HL-60 (cell line): ENCODE results near the gene CNNM4.

Experiments used
- DNase-seq, 2 experiments: peaks; one replicate each; pipeline ENCODE4 v3.0.0-alpha.2; 2010 to 2020; ENCODE audit warnings: low read depth in 1 of 2, low spot score in 1 of 2
- H3K27ac ChIP-seq: fragments of 250-450 bp; sonication (Bioruptor Pico); replicated peaks from 2 replicates; pipeline ENCODE4 v1.5.1; 2020; ENCODE audit warnings: mild to moderate bottlenecking, moderate library complexity
- H3K27me3 ChIP-seq: fragments of 250-450 bp; sonication (Bioruptor Pico); 2 replicates; pipeline ENCODE4 v1.5.1; 2021; ENCODE audit warnings: mild to moderate bottlenecking, moderate library complexity; ENCODE audit not compliant: insufficient read depth, poor library complexity, severe bottlenecking
- H3K4me3 ChIP-seq: replicated peaks from 2 replicates; pipeline ENCODE4 v1.5.1; 2011; ENCODE audit warnings: mild to moderate bottlenecking, control low read depth, low read length; ENCODE audit not compliant: insufficient read depth
- GABPA ChIP-seq: IDR thresholded peaks from 2 replicates; pipeline ENCODE4 v1.6.1; 2012; ENCODE audit warnings: low read depth
- POLR2AphosphoS5 ChIP-seq: IDR thresholded peaks from 2 replicates; pipeline ENCODE4 v1.6.1; 2012; ENCODE audit warnings: low read depth
- SPI1 ChIP-seq: IDR thresholded peaks from 2 replicates; pipeline ENCODE4 v1.6.1; 2012; ENCODE audit warnings: low read depth, mild to moderate bottlenecking, borderline replicate concordance
- TF ChIP-seq, protein P1 (sequence below): IDR thresholded peaks from 2 replicates; pipeline ENCODE4 v1.6.1; 2012; ENCODE audit warnings: low read depth; ENCODE audit not compliant: insufficient replicate concordance
- TF ChIP-seq, protein P2 (sequence below): IDR thresholded peaks from one replicate; pipeline ENCODE4 v1.5.1; 2011; ENCODE audit warnings: low read length, control low read depth, inconsistent platforms; ENCODE audit not compliant: insufficient read depth

The CNNM4 gene

DNA sequence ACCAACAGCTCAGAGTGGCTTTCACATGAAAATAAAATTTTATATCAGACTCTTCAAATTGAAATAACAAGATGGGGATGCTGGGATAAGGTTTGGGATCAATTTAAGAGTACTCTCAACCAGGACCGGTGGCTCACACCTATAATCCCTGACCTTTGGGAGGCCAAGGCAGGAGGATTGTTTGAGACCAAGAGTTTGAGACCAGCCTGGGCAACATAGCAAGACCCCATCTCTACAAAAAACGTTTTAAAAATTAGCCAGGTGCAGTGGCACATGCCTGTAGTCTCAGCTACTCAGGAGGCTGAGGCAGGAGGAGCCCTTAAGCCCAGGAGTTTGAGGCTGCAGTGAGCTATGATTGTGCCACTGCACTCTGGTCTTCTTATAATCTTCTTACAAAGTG, 23.5 kb upstream of the CNNM4 start:
- TF ChIP-seq, protein P1, sequence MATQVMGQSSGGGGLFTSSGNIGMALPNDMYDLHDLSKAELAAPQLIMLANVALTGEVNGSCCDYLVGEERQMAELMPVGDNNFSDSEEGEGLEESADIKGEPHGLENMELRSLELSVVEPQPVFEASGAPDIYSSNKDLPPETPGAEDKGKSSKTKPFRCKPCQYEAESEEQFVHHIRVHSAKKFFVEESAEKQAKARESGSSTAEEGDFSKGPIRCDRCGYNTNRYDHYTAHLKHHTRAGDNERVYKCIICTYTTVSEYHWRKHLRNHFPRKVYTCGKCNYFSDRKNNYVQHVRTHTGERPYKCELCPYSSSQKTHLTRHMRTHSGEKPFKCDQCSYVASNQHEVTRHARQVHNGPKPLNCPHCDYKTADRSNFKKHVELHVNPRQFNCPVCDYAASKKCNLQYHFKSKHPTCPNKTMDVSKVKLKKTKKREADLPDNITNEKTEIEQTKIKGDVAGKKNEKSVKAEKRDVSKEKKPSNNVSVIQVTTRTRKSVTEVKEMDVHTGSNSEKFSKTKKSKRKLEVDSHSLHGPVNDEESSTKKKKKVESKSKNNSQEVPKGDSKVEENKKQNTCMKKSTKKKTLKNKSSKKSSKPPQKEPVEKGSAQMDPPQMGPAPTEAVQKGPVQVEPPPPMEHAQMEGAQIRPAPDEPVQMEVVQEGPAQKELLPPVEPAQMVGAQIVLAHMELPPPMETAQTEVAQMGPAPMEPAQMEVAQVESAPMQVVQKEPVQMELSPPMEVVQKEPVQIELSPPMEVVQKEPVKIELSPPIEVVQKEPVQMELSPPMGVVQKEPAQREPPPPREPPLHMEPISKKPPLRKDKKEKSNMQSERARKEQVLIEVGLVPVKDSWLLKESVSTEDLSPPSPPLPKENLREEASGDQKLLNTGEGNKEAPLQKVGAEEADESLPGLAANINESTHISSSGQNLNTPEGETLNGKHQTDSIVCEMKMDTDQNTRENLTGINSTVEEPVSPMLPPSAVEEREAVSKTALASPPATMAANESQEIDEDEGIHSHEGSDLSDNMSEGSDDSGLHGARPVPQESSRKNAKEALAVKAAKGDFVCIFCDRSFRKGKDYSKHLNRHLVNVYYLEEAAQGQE: no peak
- TF ChIP-seq GABPA (no peak), POLR2AphosphoS5 (no peak), SPI1 (no peak)
- TF ChIP-seq, protein P2, sequence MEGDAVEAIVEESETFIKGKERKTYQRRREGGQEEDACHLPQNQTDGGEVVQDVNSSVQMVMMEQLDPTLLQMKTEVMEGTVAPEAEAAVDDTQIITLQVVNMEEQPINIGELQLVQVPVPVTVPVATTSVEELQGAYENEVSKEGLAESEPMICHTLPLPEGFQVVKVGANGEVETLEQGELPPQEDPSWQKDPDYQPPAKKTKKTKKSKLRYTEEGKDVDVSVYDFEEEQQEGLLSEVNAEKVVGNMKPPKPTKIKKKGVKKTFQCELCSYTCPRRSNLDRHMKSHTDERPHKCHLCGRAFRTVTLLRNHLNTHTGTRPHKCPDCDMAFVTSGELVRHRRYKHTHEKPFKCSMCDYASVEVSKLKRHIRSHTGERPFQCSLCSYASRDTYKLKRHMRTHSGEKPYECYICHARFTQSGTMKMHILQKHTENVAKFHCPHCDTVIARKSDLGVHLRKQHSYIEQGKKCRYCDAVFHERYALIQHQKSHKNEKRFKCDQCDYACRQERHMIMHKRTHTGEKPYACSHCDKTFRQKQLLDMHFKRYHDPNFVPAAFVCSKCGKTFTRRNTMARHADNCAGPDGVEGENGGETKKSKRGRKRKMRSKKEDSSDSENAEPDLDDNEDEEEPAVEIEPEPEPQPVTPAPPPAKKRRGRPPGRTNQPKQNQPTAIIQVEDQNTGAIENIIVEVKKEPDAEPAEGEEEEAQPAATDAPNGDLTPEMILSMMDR: no peak

DNA sequence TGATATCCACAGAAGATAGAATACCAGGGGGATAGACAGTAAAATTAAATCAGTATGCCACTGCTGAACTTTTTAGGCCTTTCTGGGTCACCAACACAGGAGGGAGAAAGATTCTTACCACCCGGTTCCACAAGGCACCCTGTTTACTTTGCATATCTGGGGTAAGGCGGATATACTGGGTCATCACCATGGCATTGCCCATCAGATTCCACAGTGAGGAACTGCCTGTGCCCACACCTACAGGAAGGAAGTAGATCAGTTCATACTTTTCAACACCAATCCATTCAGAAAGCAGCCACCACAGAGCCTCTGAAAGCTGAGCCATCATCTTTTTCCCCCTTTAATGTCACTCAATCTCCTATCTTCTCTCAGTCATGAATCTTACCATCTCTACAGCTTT, 22.9 kb upstream of the CNNM4 start:
- Histone ChIP-seq H3K27ac (no peak overlapping the region), H3K27me3 (no peaks in the 10 kb centered on the region), H3K4me3 (no peak overlapping the region)
- peak; percentile 24; the same call in 1 of the 2 replicates for TF ChIP-seq SPI1
- TF ChIP-seq, protein P1: no peak
- peak in 1 of 2 experiments; percentile 3 for DNase-seq

More for the DNA sequence above, 23.5 kb upstream of the CNNM4 start:
- Histone ChIP-seq H3K27ac (no peak overlapping the region), H3K27me3 (no peaks in the 10 kb centered on the region), H3K4me3 (no peak overlapping the region)
- DNase-seq: no peak

DNA sequence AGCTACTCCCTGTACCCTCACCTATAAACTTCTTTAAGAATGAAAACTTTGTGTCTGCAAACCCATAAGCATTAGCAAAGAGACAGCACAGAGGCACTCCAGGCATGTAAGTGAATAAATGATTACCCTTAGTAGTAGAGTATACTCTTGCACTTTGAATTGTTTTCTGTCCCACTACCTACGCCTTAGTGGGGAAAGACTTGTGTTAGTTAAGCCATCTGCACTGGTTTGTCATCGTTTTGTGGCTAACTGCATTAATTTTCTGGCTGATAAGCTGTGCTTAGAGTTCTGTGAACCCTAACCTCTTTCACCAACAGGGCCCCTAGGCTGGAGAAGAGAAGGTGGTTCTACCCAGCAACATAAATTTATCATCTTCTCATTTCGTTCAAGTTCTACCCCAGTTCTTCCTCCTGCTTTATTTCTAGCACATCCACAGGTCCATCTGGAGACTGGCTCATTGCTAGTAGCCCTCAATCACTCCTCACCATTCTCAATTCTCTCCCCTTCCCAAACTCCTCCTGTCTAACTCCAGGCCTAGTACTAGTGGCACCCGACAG, 21.5 kb upstream of the CNNM4 start:
- DNase-seq: no peak
- no peaks in the 10 kb centered on the region for H3K27me3 ChIP-seq
- H3K27ac ChIP-seq: peak overlapping the region; percentile 83
- peak overlapping the region; percentile 93 for H3K4me3 ChIP-seq
- no peak for TF ChIP-seq GABPA

DNA sequence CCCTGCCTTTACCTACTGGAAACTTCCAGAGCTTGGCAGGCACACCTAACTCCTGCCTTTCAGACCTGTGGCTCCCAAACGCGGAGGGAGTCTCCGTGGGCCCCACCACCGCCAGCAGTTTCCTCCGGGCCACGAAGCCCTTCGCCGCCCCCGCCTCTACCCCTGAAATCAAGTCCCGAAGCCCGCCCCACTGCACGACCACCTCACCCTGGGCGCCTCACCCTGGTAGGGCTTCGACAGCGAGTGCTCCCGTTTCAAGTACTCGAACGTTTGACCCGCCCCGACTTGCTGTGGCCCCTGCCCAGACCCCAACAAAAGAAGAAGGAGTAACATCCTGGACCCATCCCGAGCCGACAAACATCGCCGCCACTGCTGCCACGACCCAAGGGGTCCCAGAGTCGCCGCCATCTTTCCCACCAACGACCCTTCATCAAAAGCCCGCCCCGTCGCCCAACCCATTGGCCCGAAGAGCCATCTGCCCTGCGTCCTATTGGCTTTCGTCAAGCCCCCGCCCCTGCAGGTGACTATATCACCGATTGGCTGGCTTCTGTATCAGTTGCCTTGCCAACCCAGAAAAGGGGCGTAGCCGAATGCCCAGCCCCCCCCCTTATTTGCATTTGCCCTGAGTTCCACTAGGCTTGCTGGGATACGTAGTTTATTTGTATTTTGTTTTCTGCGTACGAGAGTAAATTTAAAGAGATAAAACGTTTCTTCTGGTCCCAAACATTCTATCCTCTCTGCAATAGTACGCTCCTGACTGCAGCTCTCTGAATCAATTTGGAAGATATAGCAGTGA, 20.9 kb upstream of the CNNM4 start, which contains the start of gene LMAN2L:
Gene LMAN2L (minus strand): TSS at position 432 of the 796 bp plus-strand sequence. CDS start 24 bp downstream, at position 408.
- Histone ChIP-seq H3K27me3 (no peaks in the 10 kb centered on the region), H3K27ac (peak within 1 kb of the TSS; percentile 83), H3K4me3 (peak within 1 kb of the TSS; percentile 93)
- peak; percentile 90 to 99 for DNase-seq
- TF ChIP-seq, protein P2: no peak
- no peak for TF ChIP-seq SPI1
- TF ChIP-seq, protein P1: no peak
- no peak for TF ChIP-seq GABPA
- TF ChIP-seq POLR2AphosphoS5: no peak
